ENCODE measurements around the gene CDH5. TPM values are rescaled to one million over a fixed set of nuclear protein-coding genes. Genes with fewer than 3 reads are reported as not detected.

CDH5 gene
- total and polyA plus RNA-seq, 8 donors: 77.2 to 179 (median 154) TPM

DNA sequence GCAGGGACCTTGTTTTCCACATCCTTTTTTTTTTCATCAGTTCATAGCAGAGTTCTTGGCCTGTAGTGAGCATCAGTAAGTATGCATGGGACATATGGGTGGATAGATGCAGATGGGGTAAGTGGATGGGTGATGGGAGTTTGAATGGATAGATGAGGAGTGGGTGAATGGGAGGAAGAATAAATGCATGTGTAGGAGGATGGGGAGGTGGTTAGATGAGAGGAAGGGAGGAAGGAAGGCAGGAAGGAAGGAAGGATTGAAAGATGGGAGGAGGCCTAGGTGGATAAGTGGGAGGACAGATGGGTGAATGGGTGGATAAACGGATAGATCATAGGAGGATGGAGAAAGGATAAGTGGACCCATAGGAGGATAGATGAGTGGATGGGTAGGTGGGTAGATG is 56.7 kb downstream of the CDH5 start:
- TF ChIP-seq, protein P1, sequence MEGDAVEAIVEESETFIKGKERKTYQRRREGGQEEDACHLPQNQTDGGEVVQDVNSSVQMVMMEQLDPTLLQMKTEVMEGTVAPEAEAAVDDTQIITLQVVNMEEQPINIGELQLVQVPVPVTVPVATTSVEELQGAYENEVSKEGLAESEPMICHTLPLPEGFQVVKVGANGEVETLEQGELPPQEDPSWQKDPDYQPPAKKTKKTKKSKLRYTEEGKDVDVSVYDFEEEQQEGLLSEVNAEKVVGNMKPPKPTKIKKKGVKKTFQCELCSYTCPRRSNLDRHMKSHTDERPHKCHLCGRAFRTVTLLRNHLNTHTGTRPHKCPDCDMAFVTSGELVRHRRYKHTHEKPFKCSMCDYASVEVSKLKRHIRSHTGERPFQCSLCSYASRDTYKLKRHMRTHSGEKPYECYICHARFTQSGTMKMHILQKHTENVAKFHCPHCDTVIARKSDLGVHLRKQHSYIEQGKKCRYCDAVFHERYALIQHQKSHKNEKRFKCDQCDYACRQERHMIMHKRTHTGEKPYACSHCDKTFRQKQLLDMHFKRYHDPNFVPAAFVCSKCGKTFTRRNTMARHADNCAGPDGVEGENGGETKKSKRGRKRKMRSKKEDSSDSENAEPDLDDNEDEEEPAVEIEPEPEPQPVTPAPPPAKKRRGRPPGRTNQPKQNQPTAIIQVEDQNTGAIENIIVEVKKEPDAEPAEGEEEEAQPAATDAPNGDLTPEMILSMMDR (IDR thresholded peaks at IDR 0.05): no peak
- intact Hi-C loops (cut with DNase I): no loop called here
- H3K9me3 ChIP-seq: no peaks in the 10 kb centered on the region
- no peak overlapping the region for H3K4me3 ChIP-seq
- H3K36me3 ChIP-seq: no peaks in the 10 kb centered on the region
- DNase-seq (no peak), ATAC-seq (no peak)
- H3K4me1 ChIP-seq: peaks cover 10 to 17% of the 10 kb centered on the region in 2 donors
- no peak overlapping the region for H3K27ac ChIP-seq
- peaks cover 23 to 44% of the 10 kb centered on the region in 2 donors for H3K27me3 ChIP-seq

DNA sequence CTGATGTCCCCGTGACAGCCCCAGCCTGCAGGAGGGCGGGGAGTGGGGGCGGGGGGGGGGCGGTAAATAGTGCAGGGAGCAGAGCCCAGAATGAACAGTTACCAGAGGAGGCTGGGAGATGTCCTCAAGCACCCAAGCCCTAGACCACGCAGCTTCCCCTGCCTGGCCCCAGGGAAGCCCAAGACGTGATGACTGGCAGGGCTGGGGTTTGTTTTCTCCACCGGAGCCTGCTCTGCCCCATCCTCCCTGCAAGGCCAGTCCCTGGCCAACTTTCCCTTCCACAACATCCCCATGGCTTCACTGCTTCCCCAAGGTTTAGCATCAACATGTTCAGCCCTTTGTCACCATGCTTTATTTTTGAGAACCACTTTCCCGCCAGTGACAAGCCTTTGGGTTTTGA is 59.2 kb downstream of the CDH5 start:
- TF ChIP-seq, protein P1 (IDR thresholded peaks at IDR 0.05): no peak
- DNase-seq (no peak), ATAC-seq (no peak)
- no peaks in the 10 kb centered on the region for H3K9me3 ChIP-seq
- H3K27me3 ChIP-seq: peaks cover 32 to 66% of the 10 kb centered on the region in 2 donors
- H3K36me3 ChIP-seq: no peaks in the 10 kb centered on the region
- peaks cover 11 to 18% of the 10 kb centered on the region in 2 donors for H3K4me1 ChIP-seq
- no peak overlapping the region for H3K27ac ChIP-seq
- intact Hi-C loops (cut with DNase I): no loop called here
- no peak overlapping the region for H3K4me3 ChIP-seq

DNA sequence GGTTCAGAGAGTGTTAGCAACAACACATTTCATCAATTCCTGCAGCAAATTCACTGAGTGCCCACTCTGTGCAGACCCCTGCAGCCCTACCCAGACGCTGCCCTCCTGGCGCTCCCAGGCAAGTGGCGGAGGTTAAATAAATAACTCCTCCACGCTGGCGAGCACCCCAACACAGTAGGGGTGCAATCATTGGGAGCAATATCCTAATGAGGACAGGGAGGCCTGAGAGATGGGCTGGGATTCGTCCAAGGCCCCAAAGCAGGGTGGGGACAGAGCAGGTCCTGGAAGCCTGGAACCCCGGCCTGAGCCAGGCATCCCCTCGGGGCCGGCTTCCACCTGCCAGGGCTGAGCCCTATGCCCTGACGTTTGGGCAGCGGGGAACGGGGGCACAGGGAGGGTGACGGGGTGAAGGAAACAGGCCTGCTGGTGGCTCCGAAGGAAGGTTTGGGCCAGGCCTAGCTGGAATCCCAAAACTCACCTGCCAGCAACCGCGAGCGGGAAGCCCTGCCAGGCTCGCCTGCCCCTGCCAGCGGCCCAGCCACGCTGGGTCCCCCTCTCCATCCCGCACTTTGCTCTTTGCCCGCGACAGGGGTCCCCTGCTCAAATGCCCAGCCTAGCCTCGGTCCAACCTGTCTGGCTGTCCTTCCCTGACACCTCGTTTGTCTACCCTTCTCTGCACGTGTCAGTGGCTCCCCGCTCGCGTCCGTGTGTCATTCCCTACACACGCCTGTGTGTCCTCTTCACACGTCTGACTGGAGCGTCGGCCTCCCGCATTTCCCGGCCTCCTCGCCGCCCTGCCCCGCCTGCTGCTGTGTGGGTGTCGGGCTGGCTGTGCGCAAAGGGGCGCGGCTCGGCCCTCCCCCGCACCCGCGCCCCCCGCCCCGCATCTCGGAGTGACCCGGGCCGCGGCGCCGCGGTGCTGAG is 59.9 kb downstream of the CDH5 start:
- ATAC-seq: peak; percentile 32

DNA sequence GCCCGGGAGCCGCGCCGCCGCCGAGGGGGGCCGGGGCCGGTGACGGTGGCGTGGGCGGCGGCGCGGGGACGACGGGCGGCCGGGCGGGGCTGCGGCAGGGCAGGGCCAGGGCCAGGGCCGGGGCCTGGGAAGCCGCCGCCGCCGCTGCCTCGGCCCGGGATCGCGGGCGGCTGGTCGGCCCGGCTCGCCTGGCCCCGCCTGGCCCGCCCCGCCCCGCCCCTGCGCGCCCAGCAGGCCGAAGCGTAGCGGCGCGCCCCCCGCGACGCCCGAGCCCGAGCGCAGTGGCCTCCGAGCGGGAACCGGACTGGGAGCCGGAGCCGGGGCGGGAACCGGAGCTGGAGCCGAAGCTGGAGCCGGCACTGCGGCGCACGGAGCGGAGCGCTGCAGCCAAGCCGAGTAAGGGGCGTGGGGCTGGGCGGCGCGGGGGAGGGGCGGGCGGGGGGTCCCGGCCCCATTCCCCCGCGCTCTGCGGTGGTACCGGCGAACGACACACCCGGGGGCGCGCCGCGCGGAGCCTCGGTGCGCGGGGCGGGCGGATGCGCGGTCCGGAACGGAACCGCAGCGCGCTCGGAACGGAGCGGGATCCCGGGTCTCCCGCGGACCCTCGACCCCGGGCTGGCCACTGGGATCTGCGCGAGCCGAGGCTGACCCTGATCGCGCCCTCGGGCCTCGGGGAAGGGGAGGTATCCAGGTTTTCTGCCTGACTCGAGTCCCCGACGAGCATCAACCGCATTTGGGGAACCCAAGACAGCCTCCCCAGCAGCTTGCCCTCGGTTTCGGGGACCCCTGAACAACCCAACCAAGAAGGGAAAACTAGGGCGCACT is 60.8 kb downstream of the CDH5 start, which contains the start of gene BEAN1:
Gene BEAN1 (plus strand): TSS at position 260 of the 825 bp plus-strand sequence. CDS start 10,382 bp downstream, outside the sequence.
- no peaks in the 10 kb centered on the region for H3K36me3 ChIP-seq
- peaks cover 32 to 79% of the 10 kb centered on the region in 2 donors for H3K27me3 ChIP-seq
- H3K4me1 ChIP-seq: peaks cover 11 to 18% of the 10 kb centered on the region in 2 donors
- intact Hi-C loops (cut with DNase I): no loop called here
- no peak within 1 kb of the TSS for H3K27ac ChIP-seq
- H3K4me3 ChIP-seq: peak within 1 kb of the TSS; percentile 34 to 41
- TF ChIP-seq, protein P1 (IDR thresholded peaks at IDR 0.05): no peak
- DNase-seq (peak in 2 of 4 donors; percentile 38 to 67), ATAC-seq (peak; percentile 63)
- no peaks in the 10 kb centered on the region for H3K9me3 ChIP-seq

More for the DNA sequence above, 59.9 kb downstream of the CDH5 start:
- no peak overlapping the region for H3K27ac ChIP-seq
- DNase-seq: peak in 1 of 4 donors; percentile 34
- H3K36me3 ChIP-seq: no peaks in the 10 kb centered on the region
- no peaks in the 10 kb centered on the region for H3K9me3 ChIP-seq
- H3K4me1 ChIP-seq: peaks cover 11 to 18% of the 10 kb centered on the region in 2 donors
- peaks cover 32 to 71% of the 10 kb centered on the region in 2 donors for H3K27me3 ChIP-seq
- H3K4me3 ChIP-seq: no peak overlapping the region
- intact Hi-C loops (cut with DNase I): no loop called here
- TF ChIP-seq, protein P1 (IDR thresholded peaks at IDR 0.05): no peak
